ENCODE results near the gene RUNDC3A. TPM values are rescaled to one million over a fixed set of nuclear protein-coding genes. Genes with fewer than 3 reads are reported as not detected.

RUNDC3A gene
- total RNA-seq, 1 experiment from 2014 or later: 3.6 TPM

GRCh38 chr17:44360144-44360533 is 51.7 kb downstream of the RUNDC3A start:
- Histone ChIP-seq H3K4me3 (ENCODE audit: low read depth in 2 of 2, low read length in 2 of 2) (no peak overlapping the region), H3K4me1 (ENCODE audit: control insufficient read depth, insufficient read depth, low read length) (peaks cover 6% of the 10 kb centered on the region; the same call in 1 of the 2 replicates), H3K36me3 (ENCODE audit: control insufficient read depth, insufficient read depth, low read length) (no peaks in the 10 kb centered on the region), H3K27me3 (ENCODE audit: control insufficient read depth, insufficient read depth, low read length) (no peaks in the 10 kb centered on the region), H3K9me3 (ENCODE audit: control insufficient read depth, insufficient read depth, low read depth, low read length) (no peaks in the 10 kb centered on the region), H3K27ac (ENCODE audit: low read length) (no peak overlapping the region)
- ChIA-PET POLR2A (no interaction called here), CTCF (interaction anchor here (0.9 kb wide), 1 partner anchor 124 kb away, joined by 3 read pairs; no protein-coding TSS in a partner anchor)
- in situ Hi-C loops (cut with HindIII; ENCODE audit: low pct_unique_long_range_greater_than_20kb, low sequenced_read_pairs): no loop called here
- DNase-seq (ENCODE audit: low read depth, low spot score) (no peak), ATAC-seq (no peak)
- intact Hi-C loops (cut with micrococcal nuclease; ENCODE audit: unreplicated experiment): no loop called here
- BruUV-seq (replicated peaks): no TSS peak
- TF ChIP-seq POLR2AphosphoS5 (IDR thresholded peaks at IDR 0.05; ENCODE audit: low read depth, low read length) (no peak), REST (IDR thresholded peaks at IDR 0.05; ENCODE audit: insufficient read depth in 1 of 2, low read depth in 2 of 2, low read length in 1 of 2) (no peak), TCF7L2 (IDR thresholded peaks at IDR 0.05; ENCODE audit: low read depth, low read length) (no peak), CTCF (IDR thresholded peaks at IDR 0.05) (no peak), SIN3A (IDR thresholded peaks at IDR 0.05; ENCODE audit: borderline replicate concordance, insufficient read depth, low read depth, low read length) (no peak)

- Histone ChIP-seq H3K9me3 (ENCODE audit: control insufficient read depth, insufficient read depth, low read depth, low read length) (no peaks in the 10 kb centered on the region), H3K27ac (ENCODE audit: low read length) (no peak overlapping the region), H3K4me3 (ENCODE audit: low read depth in 2 of 2, low read length in 2 of 2) (no peak overlapping the region), H3K36me3 (ENCODE audit: control insufficient read depth, insufficient read depth, low read length) (no peaks in the 10 kb centered on the region), H3K4me1 (ENCODE audit: control insufficient read depth, insufficient read depth, low read length) (peaks cover 6% of the 10 kb centered on the region; the same call in 1 of the 2 replicates), H3K27me3 (ENCODE audit: control insufficient read depth, insufficient read depth, low read length) (no peaks in the 10 kb centered on the region)
- intact Hi-C loops (cut with micrococcal nuclease; ENCODE audit: unreplicated experiment): no loop called here
- no TSS peak for BruUV-seq (replicated peaks)
- ATAC-seq (no peak), DNase-seq (ENCODE audit: low read depth, low spot score) (no peak)
- ChIA-PET CTCF (no interaction called here), POLR2A (no interaction called here)
- in situ Hi-C loops (cut with HindIII; ENCODE audit: low pct_unique_long_range_greater_than_20kb, low sequenced_read_pairs): no loop called here
- TF ChIP-seq TCF7L2 (IDR thresholded peaks at IDR 0.05; ENCODE audit: low read depth, low read length): no peak
Observed at GRCh38 chr17:44360826-44361225, 52.4 kb downstream of the RUNDC3A start.

All from Panc1 (cell line).